GM19193 (cell line): Measurements from ENCODE around the gene PFDN6.

Source experiments
- POLR2A ChIP-seq: IDR thresholded peaks from 4 replicates; pipeline ENCODE4 v1.6.1; 2011; ENCODE audit not compliant: insufficient read depth, insufficient read length; ENCODE audit errors: extremely low read depth

The PFDN6 gene

GRCh38 chr6:33288921-33289783 lies at the start of gene PFDN6, which contains the start of gene WDR46:
Gene PFDN6 (plus strand): TSS chr6:33289601. CDS start chr6:33289857, 256 bp downstream.
Gene WDR46 (minus strand): TSS chr6:33289239. CDS start chr6:33289170, 69 bp downstream.
- TF ChIP-seq POLR2A = peak; percentile 51

DNA sequence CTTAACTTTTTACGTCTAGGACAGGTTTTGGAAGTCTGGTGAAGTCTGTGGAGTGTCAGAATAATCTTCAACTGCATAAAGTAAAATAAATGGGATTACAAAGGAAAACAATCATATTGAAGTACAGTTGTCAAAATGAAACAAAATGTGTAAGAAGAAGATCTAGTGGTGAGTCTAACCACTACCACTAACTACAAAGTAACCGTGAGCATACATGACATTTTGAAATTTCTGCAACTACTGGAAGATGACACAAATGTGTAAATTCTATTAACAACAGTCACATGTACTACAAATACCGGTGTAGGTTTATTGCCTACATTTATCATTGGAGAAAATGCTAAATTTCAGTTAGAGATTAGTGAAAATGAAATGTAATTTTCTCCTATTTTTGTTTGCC lies 47.4 kb upstream of the PFDN6 start:
- no peak for TF ChIP-seq POLR2A

DNA sequence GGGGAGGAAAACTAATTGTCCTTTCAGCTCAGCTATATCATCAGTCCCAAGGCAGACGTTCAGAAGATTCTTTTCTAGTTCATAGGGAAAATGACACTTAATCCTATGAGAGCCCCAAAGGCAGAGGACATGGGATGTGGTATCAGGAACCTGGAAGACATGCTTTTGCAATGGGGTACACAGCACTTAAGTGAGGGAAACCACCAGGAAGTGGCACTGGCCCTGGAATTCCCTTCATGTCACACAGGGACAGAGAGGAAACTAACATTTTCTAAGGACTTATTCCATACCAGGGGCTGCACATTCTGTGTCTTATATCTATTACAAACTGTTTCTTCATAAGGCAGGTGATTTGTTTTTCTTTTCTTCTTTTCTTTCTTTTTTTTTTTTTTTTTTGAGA lies 45.9 kb upstream of the PFDN6 start:
- TF ChIP-seq POLR2A = no peak

GRCh38 chr6:33247977-33248642 lies 41.3 kb upstream of the PFDN6 start:
- TF ChIP-seq POLR2A = no peak

GRCh38 chr6:33248643-33248931 lies 40.8 kb upstream of the PFDN6 start:
- TF ChIP-seq POLR2A = no peak

- TF ChIP-seq POLR2A = peak; percentile 91
Measured at GRCh38 chr6:33248932-33249731, 40.3 kb upstream of the PFDN6 start.

DNA sequence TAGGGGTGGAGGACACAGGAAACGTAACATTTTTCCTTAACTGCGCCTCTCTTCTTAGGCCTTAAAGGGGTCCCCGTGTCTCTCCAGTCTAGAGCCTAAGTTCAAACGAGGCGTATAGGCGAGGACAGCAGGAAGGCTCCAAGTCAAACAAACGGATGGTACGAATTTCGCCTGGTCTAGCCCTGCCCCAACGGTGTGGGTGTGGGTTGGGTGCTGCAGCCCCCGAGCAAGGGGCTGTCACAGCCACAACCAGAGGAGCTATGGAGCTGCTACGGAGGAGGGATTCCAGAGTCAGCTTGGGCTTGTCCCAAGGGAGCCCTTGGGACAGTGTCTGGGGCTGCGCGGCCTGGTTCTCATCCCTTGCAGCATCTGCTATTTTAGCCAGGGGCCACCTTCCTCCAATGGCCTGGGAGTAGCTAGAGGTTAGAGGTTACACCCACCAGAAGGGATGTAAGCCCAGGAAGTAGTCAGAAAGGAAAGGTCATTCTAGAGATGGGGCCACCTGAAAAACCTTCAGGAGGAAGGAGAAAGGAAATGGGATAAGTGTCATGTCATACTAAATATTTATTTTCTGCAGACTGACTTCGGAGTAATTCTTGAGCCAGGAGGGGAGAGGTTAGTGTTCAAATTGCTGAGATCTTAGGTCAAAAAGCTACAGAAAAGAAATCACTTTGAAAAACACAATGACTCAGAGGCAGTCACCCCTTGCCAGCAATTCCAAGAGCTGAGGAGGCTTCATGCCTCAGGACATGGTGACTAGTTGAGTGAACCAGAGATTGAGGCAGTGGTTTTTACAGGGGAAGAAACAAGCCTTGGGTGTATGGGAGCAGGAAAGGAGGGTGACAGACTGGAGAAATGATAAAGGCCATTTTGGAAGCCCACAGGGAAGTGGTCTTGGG lies 39.4 kb upstream of the PFDN6 start:
- TF ChIP-seq POLR2A = no peak

DNA sequence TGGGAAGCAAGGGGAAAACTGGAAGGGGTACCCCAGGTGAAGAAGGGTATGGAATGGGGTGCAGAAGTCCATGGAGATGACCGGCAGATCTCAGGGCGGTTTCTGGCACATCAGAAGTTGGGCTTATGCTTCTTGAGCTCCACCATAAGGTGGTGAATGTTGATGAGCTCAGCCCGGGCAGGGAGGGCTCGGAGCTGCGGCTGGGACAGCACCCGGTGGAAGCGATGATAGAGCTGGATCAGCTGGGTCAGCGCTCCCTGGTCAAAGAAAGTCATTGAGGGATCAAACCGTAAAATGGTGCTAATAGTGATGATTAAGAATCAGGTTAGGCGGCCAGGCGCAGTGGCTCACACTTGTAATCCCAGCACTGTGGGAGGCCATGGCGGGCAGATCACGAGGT lies 38.7 kb upstream of the PFDN6 start:
- no peak for TF ChIP-seq POLR2A

DNA sequence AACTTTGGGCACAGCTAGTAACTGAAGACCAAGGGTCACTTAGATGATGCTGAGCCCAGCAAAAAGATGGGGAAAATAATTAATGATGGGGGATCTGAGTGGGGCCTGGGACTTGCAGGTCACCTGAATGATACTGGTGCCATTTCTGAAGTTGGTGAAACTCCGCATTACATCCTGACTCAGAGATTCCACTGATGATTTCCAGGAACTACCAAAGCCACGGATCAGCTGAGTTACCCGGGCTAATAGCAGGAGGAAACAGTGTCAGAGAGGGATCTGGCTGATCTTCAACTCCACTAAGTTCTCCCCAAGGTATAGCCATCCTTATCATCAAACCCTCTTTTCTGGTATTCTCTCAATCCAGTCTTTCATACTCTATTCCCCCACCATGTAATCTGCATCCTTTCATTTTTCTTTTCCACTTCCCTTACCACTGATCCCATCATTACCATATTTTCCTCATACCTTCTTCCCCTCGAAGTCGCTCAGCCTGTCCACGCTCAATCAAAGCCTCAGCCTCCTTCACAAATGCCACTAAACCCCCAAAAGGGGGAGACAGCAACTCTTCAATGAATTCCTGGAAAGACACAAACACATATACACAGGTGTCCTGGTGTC lies 37.9 kb upstream of the PFDN6 start:
- TF ChIP-seq POLR2A = no peak

- TF ChIP-seq POLR2A = no peak
Measured at GRCh38 chr6:33252759-33253158, 36.6 kb upstream of the PFDN6 start.

DNA sequence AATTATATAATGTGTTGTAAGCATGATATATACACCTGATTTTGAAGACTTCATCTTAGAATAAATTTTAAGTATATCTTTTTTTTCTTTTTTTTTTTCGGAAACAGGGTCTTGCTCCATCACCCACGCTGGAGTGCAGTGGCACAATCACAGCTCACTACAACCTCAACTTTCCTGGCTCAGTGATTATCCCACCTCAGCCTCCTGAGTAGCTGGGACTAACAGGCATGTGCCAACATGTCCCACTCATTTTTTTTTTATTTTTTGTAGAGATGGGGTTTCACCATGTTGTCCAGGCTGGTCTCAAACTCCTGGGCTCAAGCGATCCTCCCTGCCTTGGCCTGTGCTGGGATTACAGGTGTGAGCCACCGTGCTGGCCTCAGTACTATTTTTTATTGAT lies 34.8 kb upstream of the PFDN6 start:
- no peak for TF ChIP-seq POLR2A

DNA sequence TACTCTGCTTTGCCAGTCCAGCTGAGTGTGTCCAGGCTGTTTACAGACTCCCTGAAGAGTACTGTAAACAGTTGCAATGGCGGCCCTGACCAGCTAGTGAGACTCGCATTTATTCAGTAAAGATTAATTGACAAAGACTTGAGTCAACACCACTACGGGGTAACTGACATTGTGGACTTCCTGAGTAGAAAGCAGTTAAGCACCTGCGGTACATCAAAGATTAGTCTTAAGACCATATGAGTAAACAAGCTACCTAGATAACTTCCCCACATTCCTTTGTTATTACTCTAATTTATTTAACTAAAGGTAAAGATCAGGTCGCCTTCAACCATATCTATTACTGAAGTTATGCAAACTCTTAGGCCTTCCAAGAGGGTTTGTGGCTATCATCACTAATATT lies 30.4 kb upstream of the PFDN6 start:
- no peak for TF ChIP-seq POLR2A

DNA sequence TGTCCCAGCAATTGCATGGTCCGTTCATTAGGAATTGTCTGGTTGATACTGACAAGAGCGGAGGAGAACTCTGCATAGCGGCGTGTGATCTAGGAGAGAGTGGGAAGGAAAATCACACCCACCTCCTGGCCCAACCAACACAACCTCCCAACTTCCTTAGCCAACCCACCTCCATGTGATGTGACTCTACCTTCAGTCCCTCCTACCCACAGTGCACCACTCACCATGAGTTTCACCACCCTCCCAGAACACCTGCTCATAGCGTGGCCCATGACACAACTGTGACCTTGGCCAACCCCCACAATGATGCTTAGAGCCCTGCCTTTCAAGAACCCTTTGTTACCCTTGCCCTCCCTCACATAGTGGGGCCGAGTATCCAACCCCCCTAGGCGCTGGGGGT lies 25.4 kb upstream of the PFDN6 start:
- no peak for TF ChIP-seq POLR2A

- TF ChIP-seq POLR2A = no peak
Measured at GRCh38 chr6:33271117-33271467, 18.3 kb upstream of the PFDN6 start.

DNA sequence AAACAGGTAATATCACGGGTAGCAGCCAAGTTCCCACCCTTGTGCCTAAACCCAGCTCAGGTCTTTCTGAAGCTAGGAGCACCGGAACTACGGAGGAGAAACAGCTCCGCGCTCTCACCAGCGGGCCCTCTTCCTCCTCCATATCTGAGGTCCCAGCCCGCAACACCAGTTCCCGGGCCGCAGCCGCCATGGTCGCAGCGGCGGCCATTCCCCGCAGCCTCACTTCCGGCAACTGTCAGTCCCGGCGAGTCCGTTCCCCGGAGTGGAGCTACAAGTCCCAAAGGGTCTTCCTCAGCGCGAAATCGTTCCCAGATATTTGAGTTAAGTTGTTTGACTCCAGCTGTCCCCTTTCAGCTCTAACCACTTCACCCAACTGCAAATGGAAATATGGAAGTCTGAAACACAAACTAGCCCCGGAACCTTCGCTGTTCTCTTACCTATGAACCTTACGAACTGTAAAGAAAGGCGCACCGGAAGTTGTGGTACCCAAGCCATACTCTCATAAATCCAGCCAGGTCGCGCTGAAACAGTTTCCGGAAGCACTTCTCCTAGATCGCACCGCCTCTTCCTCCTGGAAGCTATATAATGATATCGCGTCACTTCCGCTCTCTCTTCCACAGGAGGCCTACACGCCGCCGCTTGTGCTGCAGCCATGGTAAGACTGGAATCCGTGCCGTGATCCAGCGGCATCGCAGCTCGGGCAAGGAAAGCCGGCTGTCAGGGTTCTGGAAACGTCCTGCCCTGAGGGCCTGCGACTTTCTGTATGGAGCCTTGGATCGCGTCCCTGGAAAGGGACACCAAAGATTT lies 17.7 kb upstream of the PFDN6 start, which contains the start of the genes RPS18 and VPS52:
Gene RPS18, plus strand, starts transcription at position 608 of the 807 bp plus-strand sequence. Its CDS starts 45 bp downstream, at position 653.
Gene VPS52, minus strand, starts transcription at position 409 of the 807 bp plus-strand sequence. Its CDS starts 201 bp downstream, at position 208.
- peak; percentile 99 for TF ChIP-seq POLR2A
